A673 (cell line): ENCODE measurements around the gene TAP1.

ENCODE experiments used
- CTCF ChIP-seq: fragments of 300-800, 200-600 bp; sonication (generic); conservative IDR thresholded peaks from 2 replicates; pipeline ENCODE4 v1.5.1; 2017; ENCODE audit warnings: low read depth, mild to moderate bottlenecking, antibody characterized with exemption, low read length, moderate library complexity, mixed read lengths
- EZH2 ChIP-seq: fragments of 200-600 bp; sonication (generic); IDR thresholded peaks from 2 replicates; pipeline ENCODE4 v1.6.1; 2017; ENCODE audit warnings: borderline replicate concordance, low read depth, mild to moderate bottlenecking, mixed read lengths, antibody characterized with exemption, low read length; ENCODE audit not compliant: poor library complexity, severe bottlenecking

DNA sequence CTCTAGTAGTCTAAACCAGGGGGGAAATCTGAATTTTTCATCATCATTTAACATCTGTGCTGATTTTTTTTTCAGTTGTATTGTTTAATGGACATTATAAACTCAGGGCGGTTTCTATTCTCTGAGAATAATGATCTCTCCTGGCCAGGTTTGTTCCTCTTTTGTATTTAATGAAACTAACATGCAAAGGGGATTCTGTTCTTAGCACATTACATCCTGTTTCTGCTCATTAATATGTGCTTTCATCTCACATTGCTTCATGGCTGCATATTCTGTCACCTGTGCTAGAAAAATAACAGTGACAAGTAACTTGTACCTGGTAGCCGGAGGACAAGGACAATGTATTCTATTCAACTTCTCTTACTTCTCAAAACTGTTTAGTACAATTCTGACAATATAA is 37.5 kb downstream of the TAP1 start:
- TF ChIP-seq CTCF (no peak), EZH2 (no peak)
